GM20000 (cell line): ENCODE data around the gene KRTAP10-12.
"Not testable (repeated sequence)": the region's sequence is repeated elsewhere in the genome, so short reads cannot be mapped to it uniquely, and the experiment has no call there.

Source experiments
- DNase-seq: peaks from one replicate; pipeline ENCODE4 v3.0.0; 2012; ENCODE audit warnings: low spot score
- TF ChIP-seq, protein P1 (sequence below): IDR thresholded peaks from 2 replicates; pipeline ENCODE4 v1.5.1; 2012; ENCODE audit warnings: mild to moderate bottlenecking, control low read depth; ENCODE audit errors: extremely low read depth, missing control alignments

The KRTAP10-12 gene

DNA sequence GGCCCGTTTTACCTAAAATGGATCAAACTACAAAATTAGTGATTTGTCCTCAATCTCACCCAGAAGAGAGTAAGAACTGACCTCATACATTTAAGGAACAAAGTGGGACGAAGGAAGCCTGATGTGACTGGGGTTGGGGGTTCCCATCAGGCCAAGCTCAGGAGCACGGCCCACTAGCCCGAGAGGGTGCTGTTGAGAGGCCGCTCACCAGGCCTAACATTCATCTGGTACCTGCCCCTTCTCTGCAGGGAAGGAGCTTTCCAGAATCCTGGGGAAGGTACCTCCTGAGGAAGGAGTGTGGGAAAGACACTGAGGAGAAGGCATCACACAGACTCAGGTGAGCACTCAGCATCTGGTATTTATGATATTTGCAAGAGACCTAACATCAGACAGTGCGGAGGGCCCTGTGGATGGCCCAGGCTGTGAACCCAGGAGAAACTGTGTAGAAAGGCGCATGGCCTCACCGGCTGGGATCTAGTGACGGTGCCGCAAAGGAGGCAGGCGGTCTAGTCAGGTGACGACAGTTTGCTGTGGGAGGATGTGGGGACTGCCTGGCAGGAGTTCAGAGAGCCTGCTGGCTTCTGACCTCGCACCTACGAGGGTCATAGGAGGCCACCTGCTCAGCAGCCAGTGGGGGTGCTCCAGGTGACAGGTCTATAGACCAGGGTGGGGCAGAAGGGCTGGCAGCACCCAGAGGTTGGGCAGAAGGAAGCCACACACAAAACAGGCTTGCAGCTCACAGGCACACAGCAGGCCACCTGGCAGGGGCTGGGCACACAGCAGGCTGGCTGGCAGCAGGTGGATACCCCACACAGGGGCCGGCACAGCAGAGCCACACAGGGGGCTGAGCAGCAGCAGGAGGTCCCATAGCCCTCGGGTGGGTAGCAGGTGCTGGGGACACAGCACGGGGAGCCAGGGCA lies 43.1 kb upstream of the KRTAP10-12 start:
- TF ChIP-seq, protein P1, sequence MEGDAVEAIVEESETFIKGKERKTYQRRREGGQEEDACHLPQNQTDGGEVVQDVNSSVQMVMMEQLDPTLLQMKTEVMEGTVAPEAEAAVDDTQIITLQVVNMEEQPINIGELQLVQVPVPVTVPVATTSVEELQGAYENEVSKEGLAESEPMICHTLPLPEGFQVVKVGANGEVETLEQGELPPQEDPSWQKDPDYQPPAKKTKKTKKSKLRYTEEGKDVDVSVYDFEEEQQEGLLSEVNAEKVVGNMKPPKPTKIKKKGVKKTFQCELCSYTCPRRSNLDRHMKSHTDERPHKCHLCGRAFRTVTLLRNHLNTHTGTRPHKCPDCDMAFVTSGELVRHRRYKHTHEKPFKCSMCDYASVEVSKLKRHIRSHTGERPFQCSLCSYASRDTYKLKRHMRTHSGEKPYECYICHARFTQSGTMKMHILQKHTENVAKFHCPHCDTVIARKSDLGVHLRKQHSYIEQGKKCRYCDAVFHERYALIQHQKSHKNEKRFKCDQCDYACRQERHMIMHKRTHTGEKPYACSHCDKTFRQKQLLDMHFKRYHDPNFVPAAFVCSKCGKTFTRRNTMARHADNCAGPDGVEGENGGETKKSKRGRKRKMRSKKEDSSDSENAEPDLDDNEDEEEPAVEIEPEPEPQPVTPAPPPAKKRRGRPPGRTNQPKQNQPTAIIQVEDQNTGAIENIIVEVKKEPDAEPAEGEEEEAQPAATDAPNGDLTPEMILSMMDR, result no peak
- no peak for DNase-seq

DNA sequence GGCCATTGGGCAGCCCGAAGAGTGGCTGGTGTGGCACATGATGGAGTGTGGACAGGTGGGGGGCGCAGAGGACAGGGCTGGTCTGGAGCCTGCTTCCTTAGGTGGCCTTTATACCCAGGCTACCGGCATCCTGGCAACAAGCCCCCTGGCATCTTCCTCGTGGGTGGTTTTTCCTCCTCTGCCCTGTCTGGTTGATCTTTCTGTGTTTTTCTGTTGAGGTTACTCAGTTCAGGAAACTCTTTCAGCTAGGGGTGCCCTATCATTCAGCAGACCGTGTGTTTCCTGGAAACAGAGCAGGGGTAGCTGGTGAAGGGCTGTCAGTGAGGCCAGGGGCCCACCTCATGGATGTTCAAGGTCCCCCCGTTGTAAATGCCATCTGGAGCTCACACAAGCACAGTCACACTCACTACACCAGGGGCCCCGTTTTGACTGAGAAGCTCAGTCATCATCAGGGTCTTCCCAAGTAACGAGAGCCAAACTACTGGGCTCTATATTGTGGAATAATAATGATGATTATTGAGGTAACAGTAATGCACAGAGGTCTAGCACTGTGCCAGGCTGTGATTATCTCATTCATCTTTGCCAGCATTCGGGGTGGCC lies 42.3 kb upstream of the KRTAP10-12 start, which contains the start of gene KRTAP12-4:
TSS of gene KRTAP12-4 (minus strand) at position 84 of the 600 bp plus-strand sequence. CDS start at position 39, 45 bp downstream.
- TF ChIP-seq, protein P1, result no peak

DNA sequence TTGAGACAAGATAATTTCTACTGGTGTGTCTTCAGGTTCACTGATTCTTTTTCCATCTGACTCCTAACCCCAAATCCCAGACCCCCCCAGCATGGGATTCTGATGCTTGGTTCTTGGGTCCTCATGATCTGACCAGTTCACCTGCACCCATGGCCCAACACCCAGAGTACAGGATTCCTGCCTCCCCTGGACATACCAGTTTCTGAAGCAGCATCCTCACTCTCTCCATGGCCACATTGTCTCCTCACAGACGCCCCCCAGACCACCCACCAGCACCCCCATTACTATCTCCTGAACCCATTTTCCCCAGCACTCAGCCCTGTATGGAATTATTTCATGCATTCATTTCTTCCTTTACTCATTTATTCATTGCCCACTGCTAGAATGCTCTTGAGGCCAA lies 40.1 kb upstream of the KRTAP10-12 start:
- no peak for DNase-seq
- TF ChIP-seq, protein P1, result no peak

More for the DNA sequence above, 42.3 kb upstream of the KRTAP10-12 start, which contains the start of gene KRTAP12-4:
- no peak for DNase-seq

DNA sequence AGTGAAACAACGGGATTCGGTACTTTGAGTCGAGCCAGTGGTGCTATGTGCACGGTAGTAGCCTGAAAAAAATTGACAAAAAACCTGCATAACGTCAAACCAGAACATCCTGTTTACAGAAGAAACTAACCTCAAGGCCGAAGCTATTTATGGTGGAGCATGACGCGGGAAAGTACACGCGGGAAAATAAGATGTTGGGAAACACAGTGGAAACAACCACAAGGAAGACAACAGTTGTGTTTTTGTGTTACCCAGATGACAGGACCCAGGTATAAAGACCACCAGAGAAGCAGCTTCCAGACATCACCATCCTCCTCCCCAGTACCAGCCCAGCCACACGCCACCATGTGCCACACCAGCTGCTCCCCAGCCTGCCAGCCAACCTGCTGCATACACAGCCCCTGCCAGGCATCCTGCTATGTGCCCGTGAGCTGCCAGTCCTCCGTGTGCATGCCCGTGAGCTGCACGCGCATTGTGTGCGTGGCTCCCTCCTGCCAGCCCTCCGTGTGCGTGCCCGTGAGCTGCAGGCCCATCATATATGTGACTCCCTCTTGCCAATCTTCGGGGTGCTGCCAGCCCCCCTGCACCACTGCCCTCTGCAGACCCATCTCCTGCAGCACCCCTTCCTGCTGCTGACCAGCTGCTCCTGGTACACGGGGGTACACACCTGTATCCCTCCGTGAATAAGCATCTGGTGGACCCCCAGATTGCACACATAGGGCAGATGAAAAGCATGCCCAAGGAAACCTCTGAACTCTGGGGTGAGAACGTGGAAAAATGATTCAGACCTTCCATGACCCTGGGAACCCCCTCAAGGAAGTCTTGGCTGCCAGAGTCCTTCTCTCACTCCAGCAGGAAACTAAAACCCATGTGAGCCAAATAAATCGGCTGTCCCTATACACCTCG lies 39.1 kb upstream of the KRTAP10-12 start, which contains the start of gene KRTAP12-3:
TSS of gene KRTAP12-3 (plus strand) at position 298 of the 906 bp plus-strand sequence. CDS start at position 346, 48 bp downstream.
- DNase-seq, result no peak
- TF ChIP-seq, protein P1, result no peak

DNA sequence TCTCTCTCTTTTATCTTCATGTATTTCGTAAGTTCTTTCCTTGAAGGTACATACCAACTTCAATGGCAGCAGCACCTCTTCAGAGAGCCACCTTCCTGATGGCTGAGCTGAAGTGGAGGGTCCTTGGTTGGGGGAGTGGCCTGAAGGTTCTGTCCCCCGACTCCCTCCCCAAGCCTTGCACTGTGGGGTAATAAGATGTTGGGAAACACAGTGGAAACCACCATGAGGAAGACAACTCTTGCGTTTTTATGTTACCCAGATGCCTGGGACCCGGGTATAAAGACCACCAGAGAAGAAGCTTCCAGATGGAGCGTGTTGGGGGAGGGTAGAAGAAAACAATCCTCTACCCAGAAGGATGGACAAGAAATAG lies 38.4 kb upstream of the KRTAP10-12 start:
- no peak for DNase-seq
- TF ChIP-seq, protein P1, result no peak

DNA sequence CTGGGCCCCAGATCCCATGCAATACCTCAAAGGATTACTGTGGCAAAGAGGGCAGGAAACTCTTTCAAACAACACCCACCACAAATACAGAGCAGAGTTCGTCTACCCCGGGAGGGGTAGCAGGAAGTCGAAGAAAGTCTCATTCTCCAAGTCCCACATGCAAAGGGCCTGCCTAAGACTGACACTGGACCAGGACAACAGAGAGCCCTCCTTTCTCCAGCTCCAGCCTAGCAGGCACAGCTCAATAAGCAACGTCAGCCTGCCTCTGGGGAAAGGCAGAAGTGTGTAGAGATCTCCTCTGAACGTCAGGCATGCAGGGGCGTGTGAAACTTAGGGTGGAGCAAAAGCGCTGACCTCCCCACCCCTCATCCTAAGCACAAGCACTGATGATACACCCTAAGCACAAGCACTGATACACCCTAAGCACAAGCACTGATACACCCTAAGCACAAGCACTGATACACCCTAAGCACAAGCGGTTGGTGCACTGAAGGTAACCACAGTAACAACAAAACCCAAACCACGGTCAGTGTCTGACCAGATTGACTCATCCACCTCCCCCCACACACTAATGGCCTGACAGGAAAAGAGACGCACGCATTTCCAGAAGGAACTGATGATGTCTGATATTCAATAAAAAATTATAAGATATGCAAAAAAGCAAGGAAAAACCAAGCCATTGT lies 37.9 kb upstream of the KRTAP10-12 start:
- TF ChIP-seq, protein P1, result no peak
- no peak for DNase-seq

DNA sequence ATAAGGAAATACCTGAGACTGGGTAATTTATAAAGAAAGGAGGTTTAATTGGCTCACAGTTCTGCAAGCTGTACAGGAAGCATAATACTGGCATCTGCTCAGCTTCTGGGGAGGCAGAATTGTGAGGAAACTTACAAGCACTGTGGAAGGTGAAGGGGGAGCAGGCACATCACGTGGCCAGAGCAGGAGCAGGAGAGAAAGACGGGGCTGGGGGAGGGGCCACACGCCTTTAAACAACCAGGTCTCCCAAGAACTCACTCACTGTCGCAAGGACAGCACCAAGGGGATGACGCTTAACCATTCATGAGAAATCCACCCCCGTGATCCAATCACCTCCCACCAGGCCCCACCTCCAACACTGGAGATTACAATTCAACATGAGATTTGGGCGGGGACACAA lies 35.4 kb upstream of the KRTAP10-12 start:
- DNase-seq, result not testable (repeated sequence)
